HG02981 (cell line): ENCODE data around the gene IFIH1.

Experiments
- ATAC-seq: cut with Tn5 transposase; IDR thresholded peaks from one replicate; pipeline ENCODE4 v1.9.1; 2021; ENCODE audit warnings: mild to moderate bottlenecking, moderate library complexity; ENCODE audit not compliant: unreplicated experiment

Gene IFIH1

DNA sequence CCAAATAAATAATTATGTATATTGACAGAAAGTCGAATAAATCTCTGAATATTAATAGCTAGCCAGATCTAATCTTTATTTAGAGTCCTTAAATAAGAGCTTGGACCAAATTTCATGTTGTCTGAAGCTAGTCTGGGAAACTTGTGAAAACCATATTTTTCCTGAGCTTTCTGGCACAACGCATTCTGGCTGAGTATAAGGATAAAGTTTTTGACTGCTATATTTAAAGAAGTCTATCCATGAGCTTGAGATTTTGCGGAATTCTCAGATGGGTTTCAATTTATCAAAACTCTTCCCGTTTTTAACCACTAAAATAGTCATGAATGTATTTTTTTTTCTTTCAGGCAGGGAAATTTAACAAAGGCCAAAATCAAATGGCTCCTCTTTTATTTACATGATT lies 99.1 kb downstream of the IFIH1 start:
- ATAC-seq: no peak

- ATAC-seq: no peak
These were observed 100.9 kb downstream of the IFIH1 start for GRCh38 chr2:162217598-162217997.
